IMR-90 (cell line): ENCODE data around the gene ZNF581. TPM values are rescaled to one million over a fixed set of nuclear protein-coding genes. Genes with fewer than 3 reads are reported as not detected.

ENCODE experiments used
- ATAC-seq: fragments of 200-7000 bp; cut with Tn5 transposase; 2 replicates; pipeline ENCODE4 v1.9.1; 2020; ENCODE audit warnings: low read depth, mild to moderate bottlenecking, moderate library complexity
- BruUV-seq: library from RNA; stranded (reverse); fragments of 400-500 nt; replicated peaks from 2 replicates; lab custom pipeline; 2021; lab: Mats Ljungman, UMichigan
- CTCF ChIA-PET: fragments of 300-600 bp; formaldehyde crosslinking; extraction: SDS; loops from one replicate; lab custom pipeline; 2021; ENCODE audit warnings: antibody characterized with exemption; lab: Yijun Ruan, JAX
- POLR2A ChIA-PET: fragments of 300-600 bp; sonication (Branson Sonifier 250); formaldehyde crosslinking; loops from one replicate; lab custom pipeline; 2022; ENCODE audit warnings: antibody characterized with exemption; ENCODE audit not compliant: unreplicated experiment; lab: Charles Lee
- DNase-seq: peaks from one replicate; pipeline ENCODE4 v3.0.0; 2013
- H2AFZ ChIP-seq: replicated peaks from 2 replicates; pipeline ENCODE3; 2013; ENCODE audit warnings: low read length, mild to moderate bottlenecking; ENCODE audit not compliant: poor library complexity
- H2AK5ac ChIP-seq: 2 replicates; pipeline ENCODE4 v1.6.1; 2013; ENCODE audit warnings: low read depth, low read length, inconsistent platforms
- H2AK9ac ChIP-seq: replicated peaks from 2 replicates; pipeline ENCODE3; 2013; ENCODE audit warnings: mild to moderate bottlenecking, low read depth, low read length, moderate library complexity; ENCODE audit not compliant: poor library complexity
- H2BK120ac ChIP-seq: 2 replicates; pipeline ENCODE4 v1.6.1; 2013; ENCODE audit warnings: low read depth, low read length, inconsistent platforms
- H2BK15ac ChIP-seq: 3 replicates; pipeline ENCODE4 v1.6.1; 2013; ENCODE audit warnings: low read depth, low read length, inconsistent platforms
- H2BK20ac ChIP-seq: 2 replicates; pipeline ENCODE4 v1.6.1; 2013; ENCODE audit warnings: low read depth, mild to moderate bottlenecking, inconsistent platforms, low read length, moderate library complexity
- H2BK5ac ChIP-seq: 2 replicates; pipeline ENCODE4 v1.6.1; 2013; ENCODE audit warnings: mild to moderate bottlenecking, low read depth, low read length, inconsistent platforms; ENCODE audit not compliant: poor library complexity, severe bottlenecking
- H3K14ac ChIP-seq: replicated peaks from 2 replicates; pipeline ENCODE4 v1.6.1; 2013; ENCODE audit warnings: low read depth, low read length, inconsistent platforms
- H3K18ac ChIP-seq: 2 replicates; pipeline ENCODE4 v1.6.1; 2013; ENCODE audit warnings: low read depth, low read length, control low read depth
- H3K23ac ChIP-seq: 2 replicates; pipeline ENCODE4 v1.6.1; 2013; ENCODE audit warnings: low read depth, low read length, inconsistent platforms
- H3K27ac ChIP-seq: 2 replicates; pipeline ENCODE4 v1.5.1; 2013; ENCODE audit warnings: mild to moderate bottlenecking, control low read depth, low read length; ENCODE audit not compliant: insufficient read depth
- H3K27me3 ChIP-seq: 2 replicates; pipeline ENCODE4 v1.6.1; 2013; ENCODE audit warnings: low read length; ENCODE audit not compliant: control insufficient read depth, insufficient read depth
- H3K36me3 ChIP-seq: 2 replicates; pipeline ENCODE4 v1.6.1; 2013; ENCODE audit warnings: low read length, mixed read lengths; ENCODE audit not compliant: control insufficient read depth, insufficient read depth
- H3K4ac ChIP-seq: 2 replicates; pipeline ENCODE4 v1.6.1; 2013; ENCODE audit warnings: low read depth, low read length, inconsistent platforms
- H3K4me1 ChIP-seq: 2 replicates; pipeline ENCODE4 v1.6.1; 2013; ENCODE audit warnings: low read length, mixed read lengths; ENCODE audit not compliant: control insufficient read depth, insufficient read depth
- H3K4me2 ChIP-seq: 2 replicates; pipeline ENCODE4 v1.6.1; 2013; ENCODE audit warnings: low read depth, mild to moderate bottlenecking, control low read depth, low read length, moderate library complexity
- H3K4me3 ChIP-seq: 2 replicates; pipeline ENCODE4 v1.5.1; 2013; ENCODE audit warnings: low read depth, mild to moderate bottlenecking, control low read depth, low read length, moderate library complexity; ENCODE audit not compliant: insufficient read depth
- H3K56ac ChIP-seq: 2 replicates; pipeline ENCODE4 v1.6.1; 2013; ENCODE audit warnings: low read length, inconsistent platforms; ENCODE audit not compliant: insufficient read depth; ENCODE audit errors: extremely low read depth
- H3K79me1 ChIP-seq, 2 experiments: 2 replicates each; pipeline ENCODE4 v1.6.1; 2013; ENCODE audit warnings: low read length in 2 of 2, inconsistent platforms in 1 of 2, low read depth in 1 of 2
- H3K9ac ChIP-seq: 2 replicates; pipeline ENCODE4 v1.6.1; 2013; ENCODE audit warnings: low read depth, low read length, control low read depth
- H3K9me1 ChIP-seq: 2 replicates; pipeline ENCODE4 v1.6.1; 2013; ENCODE audit warnings: low read length, inconsistent platforms; ENCODE audit not compliant: insufficient read depth
- H3K9me3 ChIP-seq: 2 replicates; pipeline ENCODE4 v1.6.1; 2013; ENCODE audit warnings: low read length; ENCODE audit not compliant: control insufficient read depth, insufficient read depth
- H4K20me1 ChIP-seq: 2 replicates; pipeline ENCODE4 v1.6.1; 2013; ENCODE audit warnings: low read length, inconsistent platforms; ENCODE audit not compliant: insufficient read depth
- H4K5ac ChIP-seq: 2 replicates; pipeline ENCODE4 v1.6.1; 2013; ENCODE audit warnings: mild to moderate bottlenecking, low read depth, low read length, control low read depth
- H4K8ac ChIP-seq, 2 experiments: 2 replicates each; pipeline ENCODE4 v1.6.1; 2013; ENCODE audit warnings: low read depth in 2 of 2, low read length in 2 of 2, control low read depth in 1 of 2, inconsistent platforms in 1 of 2
- H4K91ac ChIP-seq: 2 replicates; pipeline ENCODE4 v1.6.1; 2013; ENCODE audit warnings: low read depth, low read length, inconsistent platforms; ENCODE audit not compliant: insufficient read depth
- BHLHE40 ChIP-seq: fragments of 150-350 bp; IDR thresholded peaks from 2 replicates; pipeline ENCODE4 v1.6.1; 2016; ENCODE audit warnings: mild to moderate bottlenecking, low read depth, low read length
- CHD1 ChIP-seq: IDR thresholded peaks from 2 replicates; pipeline ENCODE4 v1.6.1; 2012; ENCODE audit warnings: low read depth, low read length, improper control_type of control experiment
- ELK1 ChIP-seq: fragments of 150-350 bp; IDR thresholded peaks from 2 replicates; pipeline ENCODE4 v1.6.1; 2016; ENCODE audit warnings: low read depth, mild to moderate bottlenecking, low read length, moderate library complexity, borderline replicate concordance
- FOS ChIP-seq: fragments of 150-350 bp; IDR thresholded peaks from 2 replicates; pipeline ENCODE4 v1.6.1; 2016; ENCODE audit warnings: low read depth, low read length
- MAFK ChIP-seq: IDR thresholded peaks from 2 replicates; pipeline ENCODE4 v1.6.1; 2012; ENCODE audit warnings: low read depth, low read length, improper control_type of control experiment
- NFE2L2 ChIP-seq: fragments of 150-350 bp; IDR thresholded peaks from 2 replicates; pipeline ENCODE4 v1.6.1; 2016; ENCODE audit warnings: low read depth, mild to moderate bottlenecking, low read length
- POLR2A ChIP-seq: IDR thresholded peaks from 2 replicates; pipeline ENCODE4 v1.6.1; 2012; ENCODE audit warnings: mild to moderate bottlenecking, low read depth, low read length
- RAD21 ChIP-seq: IDR thresholded peaks from 2 replicates; pipeline ENCODE4 v1.6.1; 2012; ENCODE audit warnings: low read length, improper control_type of control experiment
- RCOR1 ChIP-seq: IDR thresholded peaks from 2 replicates; pipeline ENCODE4 v1.6.1; 2012; ENCODE audit warnings: mild to moderate bottlenecking, low read length, improper control_type of control experiment; ENCODE audit not compliant: insufficient replicate concordance
- SMC3 ChIP-seq: fragments of 150-350 bp; IDR thresholded peaks from 2 replicates; pipeline ENCODE4 v1.6.1; 2016; ENCODE audit warnings: low read depth, mild to moderate bottlenecking, antibody characterized with exemption, low read length, moderate library complexity
- WGBS, 2 experiments: methylation state at CpG; one replicate each; pipeline versions ENCODE4 v1.1.5 to v1.1.7; 2013; ENCODE audit warnings: missing lambda C conversion rate in 2 of 2; ENCODE audit not compliant: insufficient read length in 1 of 2; ENCODE audit errors: extremely low coverage in 2 of 2; 5-methylcytosine and 5-hydroxymethylcytosine counted together
- dilution Hi-C: fragments of 300-500 bp; cut with HindIII; formaldehyde crosslinking; loops from one replicate; pipeline ENCODE4 v1.14.3; 2018; ENCODE audit warnings: low sequenced_read_pairs; ENCODE audit not compliant: unreplicated experiment
- in situ Hi-C: fragments of 300-500 bp; cut with MboI; formaldehyde crosslinking; loops from 3 replicates; pipeline ENCODE4 v1.14.3; 2019; ENCODE audit warnings: low sequenced_read_pairs, inconsistent platforms, mixed read lengths
- intact Hi-C: fragments of 100-400 bp; cut with micrococcal nuclease; formaldehyde crosslinking; loops from 2 replicates; pipeline ENCODE4 v1.10.0; 2022
- polyA plus RNA-seq, 3 experiments: library from polyadenylated mRNA; depleted of rRNA; stranded (reverse); fragments of >200 nt; gene quantifications; 2 replicates each; pipeline ENCODE4 v1.2.3, GENCODE V29; 2012; ENCODE audit warnings: low replicate concordance in 1 of 3
- total RNA-seq: library from RNA; depleted of rRNA; stranded (reverse); fragments of >200 nt; gene quantifications from 2 replicates; pipeline ENCODE4 v1.2.3, GENCODE V29; 2012
- TF ChIP-seq, protein P1 (sequence below): fragments of 150-350 bp; IDR thresholded peaks from 2 replicates; pipeline ENCODE4 v1.6.1; 2017; ENCODE audit warnings: mild to moderate bottlenecking, antibody characterized with exemption, low read length, low read depth

ZNF581 gene
- total and polyA plus RNA-seq, 2 of the 4 experiments (the other 2 are of a cell fraction): 9.7 to 21.9 TPM

- intact Hi-C loops: loop anchor here (10.0 kb wide), 1 partner anchor 428 kb away; no protein-coding TSS in a partner anchor
- H2AK9ac ChIP-seq: no peak overlapping the region
- peaks cover 18% of the 10 kb centered on the region for H3K9me1 ChIP-seq
- POLR2A ChIA-PET: no interaction called here
- no peak overlapping the region for H2BK120ac ChIP-seq
- no peak overlapping the region for H3K23ac ChIP-seq
- H3K4me3 ChIP-seq: no peak overlapping the region
- H4K5ac ChIP-seq: no peak overlapping the region
- H2BK15ac ChIP-seq: no peak overlapping the region
- no peak overlapping the region for H4K8ac ChIP-seq
- ATAC-seq: no peak
- peak overlapping the region; percentile 98; the same call in 1 of the 2 replicates for H3K4me2 ChIP-seq
- 0 out of 2 replicates have a peak overlapping the region, but pooled peaks have one; percentile 0 for H2AK5ac ChIP-seq
- H3K79me1 ChIP-seq: peaks cover 31 to 66% of the 10 kb centered on the region in 2 experiments
- peaks cover 11% of the 10 kb centered on the region for H3K4me1 ChIP-seq
- H3K14ac ChIP-seq: no peak overlapping the region
- CTCF ChIA-PET: interaction anchor here (1.6 kb wide), 1 partner anchor 18 kb away, joined by 4 read pairs; no protein-coding TSS in a partner anchor
- no peaks in the 10 kb centered on the region for H3K9me3 ChIP-seq
- in situ Hi-C loops: loop anchor here (25.0 kb wide), 2 partner anchors 349 to 524 kb away; partner anchors contain the start of genes BRSK1, HSPBP1 and PPP1R12C
- DNase-seq: no peak
- 0 out of 2 replicates have a peak, but pooled peaks cover 9% of the 10 kb centered on the region for H4K20me1 ChIP-seq
- H3K18ac ChIP-seq: no peak overlapping the region
- BruUV-seq: no TSS peak
- no peak overlapping the region for H3K27ac ChIP-seq
- H3K36me3 ChIP-seq: peaks cover 4% of the 10 kb centered on the region; the same call in 1 of the 2 replicates
- TF ChIP-seq BHLHE40 (no peak), NFE2L2 (no peak), SMC3 (no peak), RAD21 (no peak), FOS (no peak), CHD1 (no peak), RCOR1 (no peak), ELK1 (no peak), POLR2A (no peak), MAFK (no peak)
- TF ChIP-seq, protein P1, sequence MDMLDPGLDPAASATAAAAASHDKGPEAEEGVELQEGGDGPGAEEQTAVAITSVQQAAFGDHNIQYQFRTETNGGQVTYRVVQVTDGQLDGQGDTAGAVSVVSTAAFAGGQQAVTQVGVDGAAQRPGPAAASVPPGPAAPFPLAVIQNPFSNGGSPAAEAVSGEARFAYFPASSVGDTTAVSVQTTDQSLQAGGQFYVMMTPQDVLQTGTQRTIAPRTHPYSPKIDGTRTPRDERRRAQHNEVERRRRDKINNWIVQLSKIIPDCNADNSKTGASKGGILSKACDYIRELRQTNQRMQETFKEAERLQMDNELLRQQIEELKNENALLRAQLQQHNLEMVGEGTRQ: no peak
- dilution Hi-C loops: no loop called here
- H3K56ac ChIP-seq: no peak overlapping the region
- H3K4ac ChIP-seq: no peak overlapping the region
- no peak overlapping the region for H2BK20ac ChIP-seq
- H3K9ac ChIP-seq: no peak overlapping the region
- 92% methylated on average over 2 of the region's 4 CpGs; no CpG with 5 or more reads in 1 of the 2 experiments for WGBS, 2 experiments
- no peak overlapping the region for H4K91ac ChIP-seq
- no peak overlapping the region for H2BK5ac ChIP-seq
- H2AFZ ChIP-seq: no peak overlapping the region
- H3K27me3 ChIP-seq: no peaks in the 10 kb centered on the region
Observed at GRCh38 chr19:55636723-55637122, 6.7 kb upstream of the ZNF581 start.
